ENCODE data around the gene SEMA6B. TPM values are rescaled to one million over a fixed set of nuclear protein-coding genes. Genes with fewer than 3 reads are reported as not detected.

Gene SEMA6B
- total RNA-seq (1 to 10 TPM; 2.4 to 2.7 TPM), polyA plus RNA-seq (not detected)

DNA sequence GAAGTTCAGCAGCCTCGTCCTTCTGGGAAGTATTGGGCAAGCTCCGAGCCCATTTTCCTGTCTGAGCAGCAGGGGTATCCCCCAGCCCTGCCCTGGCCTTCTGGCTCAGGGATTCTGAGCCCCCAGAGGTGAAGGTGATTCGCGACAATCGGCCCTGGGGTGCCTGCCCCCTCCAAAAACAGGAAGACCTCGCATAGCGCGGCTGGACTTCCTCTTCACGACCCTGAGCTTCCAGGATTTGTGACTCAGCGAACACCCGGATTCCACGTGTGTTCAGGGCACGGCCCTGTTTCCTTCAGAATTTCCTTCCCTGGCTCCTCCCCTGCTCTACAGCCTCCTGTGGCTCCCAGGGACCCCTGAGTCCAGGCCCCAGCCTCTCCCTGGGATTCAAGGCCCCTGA is at the start of gene SEMA6B:
TSS of gene SEMA6B (minus strand) at position 116 of the 400 bp plus-strand sequence. CDS start 1,227 bp downstream, outside the sequence.
- no peaks in the 10 kb centered on the region for H3K4me1 ChIP-seq (ENCODE audit: insufficient read depth, low read length)
- ChIA-PET POLR2A (ENCODE audit: partially characterized antibody) (no interaction called here), CTCF (ENCODE audit: partially characterized antibody) (interaction anchor here (0.6 to 1.1 kb wide), 2 partner anchors 77 to 1075 kb away, joined by 3 to 8 read pairs; no protein-coding TSS in a partner anchor)
- no peak for DNase-seq
- peak within 1 kb of the TSS in 1 of 7 donors; percentile 73 for H3K27ac Mint-ChIP-seq
- no peaks in the 10 kb centered on the region for H3K36me3 ChIP-seq (ENCODE audit: insufficient read depth, low read length)
- intact Hi-C loops (cut with micrococcal nuclease): no loop called here
- H3K27me3 Mint-ChIP-seq: peaks cover 1 to 3% of the 10 kb centered on the region in 2 donors
- no peaks in the 10 kb centered on the region for H3K9me3 ChIP-seq (ENCODE audit: control insufficient read depth in 1 of 2, low read length in 2 of 2)
- H3K27ac ChIP-seq (ENCODE audit: low read depth, low read length): no peak within 1 kb of the TSS
- no peaks in the 10 kb centered on the region for H3K4me1 Mint-ChIP-seq
- H3K36me3 Mint-ChIP-seq: no peaks in the 10 kb centered on the region
- H3K27me3 ChIP-seq (ENCODE audit: insufficient read depth, low read length): no peaks in the 10 kb centered on the region
- H3K4me3 ChIP-seq (ENCODE audit: low read length in 2 of 2): no peak within 1 kb of the TSS
- no peak within 1 kb of the TSS for H3K4me3 Mint-ChIP-seq
- H3K9me3 Mint-ChIP-seq: no peaks in the 10 kb centered on the region

DNA sequence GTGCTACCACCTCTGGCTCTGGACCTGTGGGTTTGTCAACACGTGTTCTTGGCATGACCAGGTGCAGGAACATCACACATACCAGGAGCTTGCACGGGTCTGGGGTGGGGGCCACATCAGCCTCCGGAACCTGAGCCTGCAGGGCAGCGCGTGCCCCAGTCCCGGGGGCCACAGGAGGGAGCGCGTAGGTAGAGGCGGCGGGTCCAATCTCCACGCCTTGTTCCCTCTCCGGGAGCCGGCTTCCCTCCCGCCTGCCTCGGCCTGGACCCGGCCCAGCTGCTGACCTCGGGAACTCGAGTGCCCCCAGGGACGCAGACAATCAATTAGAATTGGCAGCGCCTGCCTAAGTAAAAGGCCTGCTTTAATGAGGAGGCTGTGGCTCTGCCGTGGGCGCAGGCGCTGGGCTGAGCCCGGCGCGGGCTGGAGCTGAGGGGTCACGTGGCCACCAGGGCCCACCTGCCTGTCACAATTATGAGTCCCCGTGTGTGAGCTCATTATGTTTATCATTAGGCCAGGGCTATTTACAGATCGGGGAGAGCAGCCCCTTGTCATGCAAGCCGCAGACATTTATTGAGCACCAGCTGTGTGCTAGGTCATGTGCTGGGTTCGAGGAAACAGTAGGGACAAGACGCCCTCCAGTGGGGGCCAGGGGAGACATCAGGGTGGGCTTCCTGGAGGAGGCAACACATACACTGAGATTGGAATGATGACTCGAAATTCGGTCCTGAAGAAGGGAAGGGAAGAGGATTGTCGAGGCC is 47.6 kb upstream of the SEMA6B start:
- H3K4me3 Mint-ChIP-seq: no peak overlapping the region
- DNase-seq: no peak
- intact Hi-C loops (cut with micrococcal nuclease): no loop called here
- no peaks in the 10 kb centered on the region for H3K4me1 Mint-ChIP-seq
- Histone ChIP-seq H3K4me3 (ENCODE audit: low read length in 2 of 2) (no peak overlapping the region), H3K9me3 (ENCODE audit: control insufficient read depth in 1 of 2, low read length in 2 of 2) (no peaks in the 10 kb centered on the region), H3K27me3 (ENCODE audit: insufficient read depth, low read length) (no peaks in the 10 kb centered on the region), H3K27ac (ENCODE audit: low read depth, low read length) (no peak overlapping the region), H3K36me3 (ENCODE audit: insufficient read depth, low read length) (no peaks in the 10 kb centered on the region), H3K4me1 (ENCODE audit: insufficient read depth, low read length) (no peaks in the 10 kb centered on the region)
- POLR2A ChIA-PET (ENCODE audit: partially characterized antibody): no interaction called here
- H3K27me3 Mint-ChIP-seq: peaks cover 13 to 19% of the 10 kb centered on the region in 2 donors
- CTCF ChIA-PET (ENCODE audit: partially characterized antibody): no interaction called here
- peaks cover 0 to 2% (median 0%) of the 10 kb centered on the region in 8 donors for H3K9me3 Mint-ChIP-seq
- H3K36me3 Mint-ChIP-seq: peaks cover 0 to 2% of the 10 kb centered on the region in 2 donors
- H3K27ac Mint-ChIP-seq: no peak overlapping the region

GRCh38 chr19:4606181-4606580 is 46.7 kb upstream of the SEMA6B start:
- Mint-ChIP-seq H3K4me1 (no peaks in the 10 kb centered on the region), H3K9me3 (peaks cover 0 to 2% (median 0%) of the 10 kb centered on the region in 8 donors), H3K27ac (no peak overlapping the region), H3K4me3 (no peak overlapping the region), H3K27me3 (peaks cover 18 to 19% of the 10 kb centered on the region in 2 donors), H3K36me3 (peaks cover 0 to 2% of the 10 kb centered on the region in 2 donors)
- H3K4me1 ChIP-seq (ENCODE audit: insufficient read depth, low read length): no peaks in the 10 kb centered on the region
- intact Hi-C loops (cut with micrococcal nuclease): no loop called here
- DNase-seq: no peak
- H3K27ac ChIP-seq (ENCODE audit: low read depth, low read length): no peak overlapping the region
- ChIA-PET CTCF (ENCODE audit: partially characterized antibody) (no interaction called here), POLR2A (ENCODE audit: partially characterized antibody) (no interaction called here)
- H3K36me3 ChIP-seq (ENCODE audit: insufficient read depth, low read length): no peaks in the 10 kb centered on the region
- H3K27me3 ChIP-seq (ENCODE audit: insufficient read depth, low read length): no peaks in the 10 kb centered on the region
- no peak overlapping the region for H3K4me3 ChIP-seq (ENCODE audit: low read length in 2 of 2)
- no peaks in the 10 kb centered on the region for H3K9me3 ChIP-seq (ENCODE audit: control insufficient read depth in 1 of 2, low read length in 2 of 2)

GRCh38 chr19:4604912-4605311 is 45.4 kb upstream of the SEMA6B start:
- Mint-ChIP-seq H3K4me3 (no peak overlapping the region), H3K36me3 (peaks cover 0 to 2% of the 10 kb centered on the region in 2 donors), H3K27ac (no peak overlapping the region), H3K9me3 (peaks cover 0 to 2% (median 0%) of the 10 kb centered on the region in 8 donors), H3K4me1 (no peaks in the 10 kb centered on the region), H3K27me3 (peaks cover 13 to 18% of the 10 kb centered on the region in 2 donors)
- Histone ChIP-seq H3K4me1 (ENCODE audit: insufficient read depth, low read length) (no peaks in the 10 kb centered on the region), H3K36me3 (ENCODE audit: insufficient read depth, low read length) (no peaks in the 10 kb centered on the region), H3K27ac (ENCODE audit: low read depth, low read length) (no peak overlapping the region), H3K4me3 (ENCODE audit: low read length in 2 of 2) (no peak overlapping the region), H3K9me3 (ENCODE audit: control insufficient read depth in 1 of 2, low read length in 2 of 2) (no peaks in the 10 kb centered on the region), H3K27me3 (ENCODE audit: insufficient read depth, low read length) (no peaks in the 10 kb centered on the region)
- DNase-seq: no peak
- CTCF ChIA-PET (ENCODE audit: partially characterized antibody): no interaction called here
- intact Hi-C loops (cut with micrococcal nuclease): no loop called here
- POLR2A ChIA-PET (ENCODE audit: partially characterized antibody): no interaction called here

- DNase-seq: no peak
- Histone ChIP-seq H3K4me3 (ENCODE audit: low read length in 2 of 2) (no peak overlapping the region), H3K27ac (ENCODE audit: low read depth, low read length) (no peak overlapping the region), H3K27me3 (ENCODE audit: insufficient read depth, low read length) (peaks cover 5% of the 10 kb centered on the region), H3K36me3 (ENCODE audit: insufficient read depth, low read length) (no peaks in the 10 kb centered on the region), H3K4me1 (ENCODE audit: insufficient read depth, low read length) (peaks cover 8% of the 10 kb centered on the region), H3K9me3 (ENCODE audit: control insufficient read depth in 1 of 2, low read length in 2 of 2) (no peaks in the 10 kb centered on the region)
- intact Hi-C loops (cut with micrococcal nuclease): no loop called here
- Mint-ChIP-seq H3K27me3 (peaks cover 21 to 27% of the 10 kb centered on the region in 2 donors), H3K4me3 (no peak overlapping the region), H3K36me3 (peaks cover 0 to 2% of the 10 kb centered on the region in 2 donors), H3K4me1 (peaks cover 2 to 9% (median 4%) of the 10 kb centered on the region in 4 donors), H3K27ac (no peak overlapping the region), H3K9me3 (peaks cover 0 to 2% (median 0%) of the 10 kb centered on the region in 8 donors)
- CTCF ChIA-PET (ENCODE audit: partially characterized antibody): no interaction called here
- POLR2A ChIA-PET (ENCODE audit: partially characterized antibody): no interaction called here
Measured at GRCh38 chr19:4602915-4603314, 43.4 kb upstream of the SEMA6B start.

DNA sequence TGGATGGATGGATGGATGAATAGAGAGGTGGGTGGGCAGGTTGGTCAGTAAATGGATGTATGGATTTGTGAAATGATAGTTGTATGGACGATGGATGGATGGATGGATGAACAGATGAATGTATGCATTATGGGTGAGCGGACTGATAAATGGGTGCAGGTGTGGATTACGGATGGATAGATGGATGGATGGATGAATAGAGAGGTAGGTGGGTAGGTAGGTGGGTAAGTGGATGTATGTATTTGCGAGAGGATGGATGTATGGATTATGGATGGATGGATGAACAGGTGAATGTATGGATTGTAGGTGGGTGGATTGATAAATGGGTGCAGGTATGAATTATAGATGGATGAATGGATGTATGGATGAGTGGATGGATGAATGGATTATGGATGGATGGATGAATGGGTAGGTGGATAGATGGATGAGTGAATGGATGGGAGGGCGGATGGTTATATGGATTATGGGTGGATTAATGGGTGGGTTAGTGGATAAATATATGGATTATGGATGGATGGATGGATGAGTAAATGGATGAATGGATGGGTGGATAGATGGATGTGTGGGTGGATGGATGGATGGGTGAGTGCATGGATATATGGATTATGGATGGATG is 42.8 kb upstream of the SEMA6B start:
- no peak overlapping the region for H3K27ac ChIP-seq (ENCODE audit: low read depth, low read length)
- H3K27me3 ChIP-seq (ENCODE audit: insufficient read depth, low read length): peaks cover 6% of the 10 kb centered on the region
- intact Hi-C loops (cut with micrococcal nuclease): no loop called here
- H3K4me3 ChIP-seq (ENCODE audit: low read length in 2 of 2): no peak overlapping the region
- H3K27me3 Mint-ChIP-seq: peaks cover 18 to 28% of the 10 kb centered on the region in 2 donors
- no peak overlapping the region for H3K27ac Mint-ChIP-seq
- no peak overlapping the region for H3K4me3 Mint-ChIP-seq
- POLR2A ChIA-PET (ENCODE audit: partially characterized antibody): no interaction called here
- H3K9me3 ChIP-seq (ENCODE audit: control insufficient read depth in 1 of 2, low read length in 2 of 2): no peaks in the 10 kb centered on the region
- CTCF ChIA-PET (ENCODE audit: partially characterized antibody): no interaction called here
- H3K9me3 Mint-ChIP-seq: peaks cover 0 to 2% (median 0%) of the 10 kb centered on the region in 8 donors
- no peaks in the 10 kb centered on the region for H3K36me3 ChIP-seq (ENCODE audit: insufficient read depth, low read length)
- H3K4me1 Mint-ChIP-seq: peaks cover 3 to 12% (median 6%) of the 10 kb centered on the region in 4 donors
- no peak for DNase-seq
- H3K36me3 Mint-ChIP-seq: peaks cover 0 to under 1% of the 10 kb centered on the region in 2 donors
- H3K4me1 ChIP-seq (ENCODE audit: insufficient read depth, low read length): peaks cover 12% of the 10 kb centered on the region

DNA sequence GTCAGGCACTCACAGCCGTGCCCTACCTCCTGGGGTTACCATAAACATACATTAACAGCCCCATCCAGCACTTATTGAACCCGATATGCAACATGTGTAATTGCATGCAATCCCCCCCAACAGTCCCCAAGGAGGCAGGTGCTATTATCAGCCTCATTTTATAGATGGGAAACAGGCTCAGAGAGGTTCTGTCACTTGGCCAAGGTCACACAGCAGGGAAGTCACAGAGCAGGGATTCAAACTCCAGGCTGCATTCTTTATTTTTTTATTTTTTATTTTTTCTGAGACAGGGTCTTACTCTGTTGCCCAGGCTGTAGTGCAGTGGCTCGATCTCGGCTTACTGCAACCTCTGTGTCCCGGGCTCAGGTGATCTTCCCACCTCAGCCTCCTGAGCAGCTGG is 41.4 kb upstream of the SEMA6B start:
- ChIA-PET POLR2A (ENCODE audit: partially characterized antibody) (no interaction called here), CTCF (ENCODE audit: partially characterized antibody) (no interaction called here)
- H3K9me3 ChIP-seq (ENCODE audit: control insufficient read depth in 1 of 2, low read length in 2 of 2): no peaks in the 10 kb centered on the region
- H3K4me1 ChIP-seq (ENCODE audit: insufficient read depth, low read length): peaks cover 13% of the 10 kb centered on the region
- no peak overlapping the region for H3K27ac ChIP-seq (ENCODE audit: low read depth, low read length)
- no peak overlapping the region for H3K27ac Mint-ChIP-seq
- no peak overlapping the region for H3K4me3 ChIP-seq (ENCODE audit: low read length in 2 of 2)
- no peaks in the 10 kb centered on the region for H3K36me3 ChIP-seq (ENCODE audit: insufficient read depth, low read length)
- no peak for DNase-seq
- intact Hi-C loops (cut with micrococcal nuclease): no loop called here
- H3K27me3 Mint-ChIP-seq: peaks cover 20 to 31% of the 10 kb centered on the region in 2 donors
- no peaks in the 10 kb centered on the region for H3K36me3 Mint-ChIP-seq
- H3K27me3 ChIP-seq (ENCODE audit: insufficient read depth, low read length): peaks cover 9% of the 10 kb centered on the region
- no peak overlapping the region for H3K4me3 Mint-ChIP-seq
- H3K9me3 Mint-ChIP-seq: peaks cover 0 to 2% (median 0%) of the 10 kb centered on the region in 8 donors
- H3K4me1 Mint-ChIP-seq: peaks cover 5 to 14% (median 8%) of the 10 kb centered on the region in 4 donors
